ENCODE results near the gene TRAPPC2L.

DNA sequence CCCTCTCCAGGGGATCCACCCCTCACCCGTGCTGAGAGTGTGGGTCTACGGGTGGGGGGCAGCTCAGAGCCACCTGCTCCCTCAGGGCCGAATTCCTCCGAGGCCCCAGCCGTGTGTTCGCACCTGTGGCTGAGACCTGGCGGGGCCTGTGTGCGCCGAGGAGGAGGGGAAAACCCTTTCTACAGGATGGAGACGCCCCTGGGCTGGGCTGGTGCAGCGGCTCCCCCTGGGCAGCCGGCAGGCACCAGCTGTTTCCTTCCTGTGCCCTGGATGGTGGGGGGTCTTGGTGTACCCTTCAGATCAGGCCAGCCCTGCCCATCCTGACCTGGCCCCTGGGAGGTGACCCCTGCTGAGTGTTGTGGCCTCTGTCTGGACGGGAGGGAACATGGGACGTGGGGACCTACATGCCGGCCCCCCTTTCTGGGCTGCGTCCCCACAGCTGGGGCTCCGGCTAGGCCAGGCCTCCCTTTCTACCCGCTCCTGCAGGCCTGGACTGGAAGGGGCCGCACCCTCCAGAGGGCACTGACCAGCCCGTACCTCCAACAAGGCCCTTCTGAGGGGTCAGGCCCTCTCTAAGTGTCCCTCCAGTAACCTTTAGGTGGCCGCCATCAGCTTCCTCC lies 37.9 kb downstream of the TRAPPC2L start:
- TF ChIP-seq, protein P1, sequence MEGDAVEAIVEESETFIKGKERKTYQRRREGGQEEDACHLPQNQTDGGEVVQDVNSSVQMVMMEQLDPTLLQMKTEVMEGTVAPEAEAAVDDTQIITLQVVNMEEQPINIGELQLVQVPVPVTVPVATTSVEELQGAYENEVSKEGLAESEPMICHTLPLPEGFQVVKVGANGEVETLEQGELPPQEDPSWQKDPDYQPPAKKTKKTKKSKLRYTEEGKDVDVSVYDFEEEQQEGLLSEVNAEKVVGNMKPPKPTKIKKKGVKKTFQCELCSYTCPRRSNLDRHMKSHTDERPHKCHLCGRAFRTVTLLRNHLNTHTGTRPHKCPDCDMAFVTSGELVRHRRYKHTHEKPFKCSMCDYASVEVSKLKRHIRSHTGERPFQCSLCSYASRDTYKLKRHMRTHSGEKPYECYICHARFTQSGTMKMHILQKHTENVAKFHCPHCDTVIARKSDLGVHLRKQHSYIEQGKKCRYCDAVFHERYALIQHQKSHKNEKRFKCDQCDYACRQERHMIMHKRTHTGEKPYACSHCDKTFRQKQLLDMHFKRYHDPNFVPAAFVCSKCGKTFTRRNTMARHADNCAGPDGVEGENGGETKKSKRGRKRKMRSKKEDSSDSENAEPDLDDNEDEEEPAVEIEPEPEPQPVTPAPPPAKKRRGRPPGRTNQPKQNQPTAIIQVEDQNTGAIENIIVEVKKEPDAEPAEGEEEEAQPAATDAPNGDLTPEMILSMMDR (IDR thresholded peaks at IDR 0.05) = no peak
- TF ChIP-seq EZH2 (IDR thresholded peaks at IDR 0.05; ENCODE audit: borderline replicate concordance, insufficient read depth, low read depth, low read length, poor library complexity, severe bottlenecking) = no peak
